ENCODE results near the gene DPH1.

GRCh38 chr17:2075336-2076086, 45.6 kb downstream of the DPH1 start:
- TF ChIP-seq, protein P1, sequence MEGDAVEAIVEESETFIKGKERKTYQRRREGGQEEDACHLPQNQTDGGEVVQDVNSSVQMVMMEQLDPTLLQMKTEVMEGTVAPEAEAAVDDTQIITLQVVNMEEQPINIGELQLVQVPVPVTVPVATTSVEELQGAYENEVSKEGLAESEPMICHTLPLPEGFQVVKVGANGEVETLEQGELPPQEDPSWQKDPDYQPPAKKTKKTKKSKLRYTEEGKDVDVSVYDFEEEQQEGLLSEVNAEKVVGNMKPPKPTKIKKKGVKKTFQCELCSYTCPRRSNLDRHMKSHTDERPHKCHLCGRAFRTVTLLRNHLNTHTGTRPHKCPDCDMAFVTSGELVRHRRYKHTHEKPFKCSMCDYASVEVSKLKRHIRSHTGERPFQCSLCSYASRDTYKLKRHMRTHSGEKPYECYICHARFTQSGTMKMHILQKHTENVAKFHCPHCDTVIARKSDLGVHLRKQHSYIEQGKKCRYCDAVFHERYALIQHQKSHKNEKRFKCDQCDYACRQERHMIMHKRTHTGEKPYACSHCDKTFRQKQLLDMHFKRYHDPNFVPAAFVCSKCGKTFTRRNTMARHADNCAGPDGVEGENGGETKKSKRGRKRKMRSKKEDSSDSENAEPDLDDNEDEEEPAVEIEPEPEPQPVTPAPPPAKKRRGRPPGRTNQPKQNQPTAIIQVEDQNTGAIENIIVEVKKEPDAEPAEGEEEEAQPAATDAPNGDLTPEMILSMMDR (IDR thresholded peaks at IDR 0.05; ENCODE audit: low read depth, low read length) = no peak
- TF ChIP-seq EZH2phosphoT487 (IDR thresholded peaks at IDR 0.05; ENCODE audit: low read depth) = no peak
